IPS-15b (cell line): ENCODE data around the gene ABCB9.
"Not testable (repeated sequence)": the region's sequence is repeated elsewhere in the genome, so short reads cannot be mapped to it uniquely, and the experiment has no call there.

Source experiments
- H3K27me3 ChIP-seq: one replicate; pipeline ENCODE4 v1.6.1; 2013; ENCODE audit warnings: low read length; ENCODE audit not compliant: control insufficient read depth, insufficient read depth
- H3K36me3 ChIP-seq: one replicate; pipeline ENCODE4 v1.6.1; 2013; ENCODE audit warnings: low read length; ENCODE audit not compliant: control insufficient read depth, insufficient read depth
- H3K4me1 ChIP-seq: one replicate; pipeline ENCODE4 v1.6.1; 2013; ENCODE audit warnings: mild to moderate bottlenecking, low read length; ENCODE audit not compliant: control insufficient read depth, insufficient read depth
- H3K4me3 ChIP-seq: one replicate; pipeline ENCODE4 v1.5.1; 2013; ENCODE audit warnings: low read depth, low read length
- H3K9ac ChIP-seq: one replicate; pipeline ENCODE4 v1.6.1; 2013; ENCODE audit warnings: low read depth, mild to moderate bottlenecking, low read length
- H3K9me3 ChIP-seq: one replicate; pipeline ENCODE4 v1.6.1; 2013; ENCODE audit warnings: mild to moderate bottlenecking, low read length; ENCODE audit not compliant: control insufficient read depth, insufficient read depth

The ABCB9 gene

DNA sequence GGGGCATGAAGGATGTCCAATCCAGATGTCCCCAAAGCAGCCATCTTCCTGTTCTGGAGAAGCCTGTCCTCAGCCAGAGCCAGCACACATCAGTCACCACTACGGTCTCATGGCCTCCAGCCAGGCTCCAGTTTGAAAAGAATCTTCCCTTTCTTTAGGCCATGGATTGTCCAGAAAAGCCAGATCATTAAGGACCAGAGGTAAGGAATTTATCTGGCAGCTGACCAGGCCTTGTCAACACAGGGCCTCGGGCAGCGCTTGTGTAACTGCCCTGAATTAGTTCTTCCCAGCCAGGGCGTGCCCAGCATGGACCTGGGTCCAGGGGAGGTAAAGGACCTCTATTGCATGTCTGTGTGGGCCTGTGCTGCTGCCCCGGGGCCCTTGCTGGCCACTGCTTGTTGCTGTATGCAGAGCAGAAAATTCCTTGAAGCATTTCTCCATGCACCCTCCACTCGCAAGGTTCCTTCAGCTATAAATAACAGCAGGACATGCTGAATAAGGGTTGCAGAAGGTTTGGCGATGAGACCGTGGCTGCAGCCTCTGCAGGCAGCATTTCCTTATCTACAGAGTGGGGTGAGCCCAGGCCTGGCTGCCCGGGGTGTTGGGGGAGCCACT lies 48.6 kb downstream of the ABCB9 start:
- Histone ChIP-seq H3K9ac (peak overlapping the region; percentile 37), H3K9me3 (no peaks in the 10 kb centered on the region), H3K27me3 (no peaks in the 10 kb centered on the region), H3K4me1 (no peaks in the 10 kb centered on the region), H3K36me3 (no peaks in the 10 kb centered on the region), H3K4me3 (no peak overlapping the region)

- H3K4me3 ChIP-seq = no peak overlapping the region
- no peak overlapping the region for H3K9ac ChIP-seq
- no peaks in the 10 kb centered on the region for H3K9me3 ChIP-seq
- no peaks in the 10 kb centered on the region for H3K27me3 ChIP-seq
- peaks cover 3% of the 10 kb centered on the region for H3K4me1 ChIP-seq
- H3K36me3 ChIP-seq = no peaks in the 10 kb centered on the region
Measured at GRCh38 chr12:122909442-122910288, 56.6 kb downstream of the ABCB9 start.

GRCh38 chr12:122908915-122909314 lies 57.3 kb downstream of the ABCB9 start:
- H3K36me3 ChIP-seq = no peaks in the 10 kb centered on the region
- no peak overlapping the region for H3K4me3 ChIP-seq
- no peak overlapping the region for H3K9ac ChIP-seq
- peaks cover 3% of the 10 kb centered on the region for H3K4me1 ChIP-seq
- H3K9me3 ChIP-seq = no peaks in the 10 kb centered on the region
- H3K27me3 ChIP-seq = no peaks in the 10 kb centered on the region

DNA sequence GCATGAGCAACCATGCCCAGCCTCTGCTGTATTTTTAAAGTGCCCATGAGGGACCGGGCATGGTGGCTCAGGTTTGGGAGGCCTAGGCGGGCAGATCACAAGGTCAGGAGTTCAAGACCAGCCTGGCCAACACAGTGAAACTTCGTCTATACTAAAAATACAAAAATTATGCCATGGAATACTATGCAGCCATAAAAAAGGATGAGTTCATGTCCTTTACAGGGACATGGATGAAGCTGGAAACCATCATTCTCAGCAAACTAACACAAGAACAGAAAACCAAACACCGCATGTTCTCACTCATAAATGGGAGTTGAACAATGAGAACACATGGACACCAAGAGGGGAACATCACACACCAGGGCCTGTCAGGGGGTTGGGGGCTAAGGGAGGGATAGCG lies 61.0 kb downstream of the ABCB9 start:
- H3K9me3 ChIP-seq, H3K27me3 ChIP-seq, H3K4me1 ChIP-seq, H3K9ac ChIP-seq, H3K36me3 ChIP-seq, H3K4me3 ChIP-seq: not testable (repeated sequence)

GRCh38 chr12:122903693-122904034 lies 62.6 kb downstream of the ABCB9 start:
- H3K4me1 ChIP-seq = peaks cover 5% of the 10 kb centered on the region
- H3K27me3 ChIP-seq = no peaks in the 10 kb centered on the region
- no peak overlapping the region for H3K9ac ChIP-seq
- no peaks in the 10 kb centered on the region for H3K36me3 ChIP-seq
- no peak overlapping the region for H3K4me3 ChIP-seq
- no peaks in the 10 kb centered on the region for H3K9me3 ChIP-seq

GRCh38 chr12:122902854-122903692 lies 63.2 kb downstream of the ABCB9 start:
- Histone ChIP-seq H3K36me3 (no peaks in the 10 kb centered on the region), H3K27me3 (no peaks in the 10 kb centered on the region), H3K4me1 (peaks cover 5% of the 10 kb centered on the region), H3K4me3 (no peak overlapping the region), H3K9me3 (no peaks in the 10 kb centered on the region), H3K9ac (no peak overlapping the region)

GRCh38 chr12:122899887-122900286 lies 66.4 kb downstream of the ABCB9 start:
- Histone ChIP-seq H3K9me3 (no peaks in the 10 kb centered on the region), H3K27me3 (peaks cover 12% of the 10 kb centered on the region), H3K36me3 (no peaks in the 10 kb centered on the region), H3K9ac (no peak overlapping the region), H3K4me3 (no peak overlapping the region), H3K4me1 (peaks cover 5% of the 10 kb centered on the region)

GRCh38 chr12:122896662-122897061 lies 69.6 kb downstream of the ABCB9 start:
- Histone ChIP-seq H3K4me3 (peak overlapping the region; percentile 83), H3K36me3 (no peaks in the 10 kb centered on the region), H3K9ac (no peak overlapping the region), H3K4me1 (peaks cover 6% of the 10 kb centered on the region), H3K9me3 (no peaks in the 10 kb centered on the region), H3K27me3 (peaks cover 17% of the 10 kb centered on the region)

DNA sequence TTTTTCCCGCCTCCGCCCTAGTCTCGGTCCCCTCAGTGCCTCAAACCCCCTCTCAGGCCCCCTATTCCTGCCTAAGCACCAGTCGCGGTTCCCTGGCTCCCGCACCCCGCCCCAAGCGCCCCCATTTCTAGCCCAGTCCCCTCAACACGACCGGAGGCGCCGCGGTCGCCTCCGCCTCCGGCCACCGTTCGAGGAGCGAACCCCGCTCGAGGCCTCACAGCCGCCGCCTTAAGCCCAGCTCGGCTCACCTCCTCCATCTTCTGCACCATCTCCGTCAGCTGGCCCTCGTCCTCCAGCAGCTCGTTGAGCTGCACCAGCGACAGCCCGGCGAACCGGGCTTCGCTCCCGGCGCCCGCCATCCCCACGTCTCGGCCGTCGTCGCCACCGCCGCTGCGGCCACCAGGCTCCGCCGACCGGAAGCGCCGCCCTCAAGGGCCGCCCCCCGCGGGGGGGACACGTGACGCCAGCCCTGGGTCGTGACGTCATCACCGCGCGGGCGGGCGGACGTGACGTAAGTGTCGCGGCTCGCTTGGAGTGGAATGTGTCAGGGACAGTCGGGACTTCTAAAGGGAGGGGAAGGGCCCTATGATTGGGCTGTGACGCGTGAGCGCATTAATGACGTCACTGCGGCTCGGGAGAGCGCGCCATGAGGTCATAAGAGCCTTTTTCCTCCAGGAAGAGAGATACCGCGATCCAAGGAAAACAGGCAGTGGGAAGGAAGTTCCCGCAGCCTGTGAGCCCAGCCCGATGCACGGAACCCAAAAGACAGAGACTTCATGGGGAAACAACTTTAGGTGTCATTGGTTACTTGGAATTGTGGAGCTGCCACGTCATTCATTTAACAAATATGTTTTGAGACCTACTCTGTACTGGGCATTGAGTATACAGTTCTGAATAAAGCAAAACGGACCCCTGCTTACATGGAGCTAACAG lies 70.3 kb downstream of the ABCB9 start, which contains the start of gene VPS37B:
Gene VPS37B, minus strand, starts transcription at position 421 of the 933 bp plus-strand sequence. Its CDS starts 62 bp downstream, at position 359.
- Histone ChIP-seq H3K4me1 (peaks cover 7% of the 10 kb centered on the region), H3K4me3 (peak within 1 kb of the TSS; percentile 83), H3K36me3 (no peaks in the 10 kb centered on the region), H3K27me3 (peaks cover 17% of the 10 kb centered on the region), H3K9me3 (no peaks in the 10 kb centered on the region), H3K9ac (peak within 1 kb of the TSS; percentile 85)

DNA sequence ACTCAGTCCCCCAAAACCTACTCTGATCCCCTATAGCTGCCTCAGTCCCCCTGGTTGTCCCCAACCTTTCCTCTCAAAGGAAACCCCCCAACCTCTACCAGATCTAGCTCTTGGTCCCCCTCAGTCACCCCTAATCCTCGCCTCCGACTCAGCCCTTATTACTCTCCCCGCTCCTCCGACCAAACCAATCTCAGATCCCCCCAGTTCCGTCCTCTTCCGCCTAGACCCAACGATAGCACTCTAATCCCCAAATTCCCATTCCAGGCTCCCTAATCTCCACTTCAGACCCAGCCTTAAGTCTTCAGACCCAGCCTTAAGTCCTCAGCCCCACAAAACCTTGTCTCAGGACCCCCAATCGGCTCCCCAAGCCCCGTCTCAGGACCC lies 71.0 kb downstream of the ABCB9 start:
- Histone ChIP-seq H3K4me1 (peaks cover 12% of the 10 kb centered on the region), H3K4me3 (peak overlapping the region; percentile 83), H3K9me3 (no peaks in the 10 kb centered on the region), H3K9ac (peak overlapping the region; percentile 85), H3K36me3 (no peaks in the 10 kb centered on the region), H3K27me3 (peaks cover 17% of the 10 kb centered on the region)
